H9 (cell line): ENCODE measurements around the gene ACSM4. TPM values are rescaled to one million over a fixed set of nuclear protein-coding genes. Genes with fewer than 3 reads are reported as not detected.

Experiments
- DNase-seq: peaks from one replicate; pipeline ENCODE4 v3.0.0-alpha.2; 2017
- H2AFZ ChIP-seq: one replicate; pipeline ENCODE4 v1.6.1; 2013; ENCODE audit warnings: mild to moderate bottlenecking, low read length, control low read depth, moderate library complexity
- H2AK5ac ChIP-seq: 2 replicates; pipeline ENCODE4 v1.6.1; 2013; ENCODE audit warnings: low read length, control low read depth, mixed read lengths; ENCODE audit not compliant: insufficient read length
- H2BK120ac ChIP-seq: one replicate; pipeline ENCODE4 v1.6.1; 2013; ENCODE audit warnings: low read depth, mild to moderate bottlenecking, low read length, control low read depth, inconsistent platforms; ENCODE audit not compliant: poor library complexity, severe bottlenecking
- H2BK12ac ChIP-seq: 2 replicates; pipeline ENCODE4 v1.6.1; 2013; ENCODE audit warnings: low read length, control low read depth, mixed read lengths, low read depth; ENCODE audit not compliant: insufficient read length
- H2BK15ac ChIP-seq: 2 replicates; pipeline ENCODE4 v1.6.1; 2013; ENCODE audit warnings: low read depth, low read length, control low read depth
- H2BK20ac ChIP-seq: one replicate; pipeline ENCODE4 v1.6.1; 2013; ENCODE audit warnings: low read depth, mild to moderate bottlenecking, low read length, control low read depth, inconsistent platforms; ENCODE audit not compliant: poor library complexity, severe bottlenecking
- H2BK5ac ChIP-seq: 2 replicates; pipeline ENCODE4 v1.6.1; 2013; ENCODE audit warnings: low read length, control low read depth, mixed read lengths; ENCODE audit not compliant: insufficient read length
- H3K14ac ChIP-seq: 2 replicates; pipeline ENCODE4 v1.6.1; 2013; ENCODE audit warnings: low read length, control low read depth; ENCODE audit not compliant: insufficient read depth
- H3K18ac ChIP-seq: 2 replicates; pipeline ENCODE4 v1.6.1; 2013; ENCODE audit warnings: low read depth, mild to moderate bottlenecking, mixed read lengths, low read length, control low read depth; ENCODE audit not compliant: insufficient read length
- H3K23ac ChIP-seq: 2 replicates; pipeline ENCODE4 v1.6.1; 2013; ENCODE audit warnings: low read length, control low read depth, mixed read lengths, low read depth; ENCODE audit not compliant: insufficient read length
- H3K23me2 ChIP-seq: 2 replicates; pipeline ENCODE4 v1.6.1; 2013; ENCODE audit warnings: low read depth, mild to moderate bottlenecking, mixed read lengths, low read length, control low read depth; ENCODE audit not compliant: insufficient read length, poor library complexity, severe bottlenecking
- H3K27ac ChIP-seq: 2 replicates; pipeline ENCODE4 v1.5.1; 2013; ENCODE audit warnings: low read length, control low read depth, mixed read lengths, low read depth; ENCODE audit not compliant: insufficient read length
- H3K27me3 ChIP-seq: 2 replicates; pipeline ENCODE4 v1.6.1; 2013; ENCODE audit warnings: low read length, control low read depth, inconsistent platforms; ENCODE audit not compliant: insufficient read depth
- H3K4ac ChIP-seq: 2 replicates; pipeline ENCODE4 v1.6.1; 2013; ENCODE audit warnings: low read depth, mild to moderate bottlenecking, control low read depth, inconsistent platforms, low read length, moderate library complexity
- H3K4me1 ChIP-seq: 2 replicates; pipeline ENCODE4 v1.6.1; 2013; ENCODE audit warnings: low read length, control low read depth, inconsistent platforms; ENCODE audit not compliant: insufficient read depth
- H3K4me2 ChIP-seq: 2 replicates; pipeline ENCODE4 v1.6.1; 2013; ENCODE audit warnings: low read length, control low read depth, mixed read lengths; ENCODE audit not compliant: insufficient read length, insufficient read depth
- H3K56ac ChIP-seq: 2 replicates; pipeline ENCODE4 v1.6.1; 2013; ENCODE audit warnings: low read depth, mild to moderate bottlenecking, mixed read lengths, low read length, control low read depth; ENCODE audit not compliant: insufficient read length
- H3K79me1 ChIP-seq: 2 replicates; pipeline ENCODE4 v1.6.1; 2013; ENCODE audit warnings: low read depth, mild to moderate bottlenecking, moderate library complexity, low read length, control low read depth, inconsistent platforms; ENCODE audit not compliant: insufficient read depth, poor library complexity, severe bottlenecking
- H3K79me2 ChIP-seq: 2 replicates; pipeline ENCODE4 v1.6.1; 2013; ENCODE audit warnings: low read length, control low read depth, inconsistent platforms; ENCODE audit not compliant: insufficient read depth
- H3K9ac ChIP-seq: 2 replicates; pipeline ENCODE4 v1.6.1; 2013; ENCODE audit warnings: low read length, control low read depth, mixed read lengths; ENCODE audit not compliant: insufficient read length; ENCODE audit errors: extremely low read depth
- H3K9me3 ChIP-seq: one replicate; pipeline ENCODE4 v1.6.1; 2013; ENCODE audit warnings: low read depth, low read length, inconsistent platforms; ENCODE audit not compliant: control insufficient read depth
- H3T11ph ChIP-seq: one replicate; pipeline ENCODE4 v1.6.1; 2013; ENCODE audit warnings: mild to moderate bottlenecking, low read length, control low read depth, inconsistent platforms
- H4K20me1 ChIP-seq: one replicate; pipeline ENCODE4 v1.6.1; 2013; ENCODE audit not compliant: control insufficient read depth, insufficient read length, insufficient read depth
- H4K5ac ChIP-seq: 2 replicates; pipeline ENCODE4 v1.6.1; 2013; ENCODE audit warnings: low read depth, mild to moderate bottlenecking, mixed read lengths, low read length, control low read depth; ENCODE audit not compliant: insufficient read length
- H4K8ac ChIP-seq: replicated peaks from 2 replicates; pipeline ENCODE4 v1.6.1; 2013; ENCODE audit warnings: low read length, control low read depth, mixed read lengths, low read depth; ENCODE audit not compliant: insufficient read length
- H4K91ac ChIP-seq: 2 replicates; pipeline ENCODE4 v1.6.1; 2013; ENCODE audit warnings: low read depth, mild to moderate bottlenecking, moderate library complexity, mixed read lengths, low read length, control low read depth; ENCODE audit not compliant: insufficient read length
- H3K27ac Mint-ChIP-seq, 3 experiments: 2 replicates in 2 of 3; 3 replicates in 1 of 3; pipeline ENCODE4 v1.8.0; 2020 to 2021; ENCODE audit warnings: mixed read lengths in 3 of 3, mild to moderate bottlenecking in 1 of 3, moderate library complexity in 1 of 3
- H3K27me3 Mint-ChIP-seq: 2 replicates; pipeline ENCODE4 v1.8.0; 2021; ENCODE audit warnings: low read depth, mild to moderate bottlenecking, moderate library complexity, mixed read lengths
- H3K36me3 Mint-ChIP-seq, 3 experiments: 2 replicates in 2 of 3; 3 replicates in 1 of 3; pipeline ENCODE4 v1.8.0; 2020 to 2021; ENCODE audit warnings: low read depth in 3 of 3, mixed read lengths in 3 of 3; ENCODE audit not compliant: insufficient read depth in 1 of 3
- H3K4me1 Mint-ChIP-seq, 2 experiments: 2 replicates each; pipeline ENCODE4 v1.8.0; 2020; ENCODE audit warnings: mixed read lengths in 2 of 2
- H3K4me3 Mint-ChIP-seq, 2 experiments: 2 replicates in 1 of 2; 3 replicates in 1 of 2; pipeline ENCODE4 v1.8.0; 2020 to 2021; ENCODE audit warnings: mild to moderate bottlenecking in 2 of 2, mixed read lengths in 2 of 2, moderate library complexity in 1 of 2
- H3K9me3 Mint-ChIP-seq, 2 experiments: 2 replicates in 1 of 2; 3 replicates in 1 of 2; pipeline ENCODE4 v1.8.0; 2020; ENCODE audit warnings: mild to moderate bottlenecking in 2 of 2, mixed read lengths in 2 of 2, moderate library complexity in 1 of 2
- CTCF ChIP-seq: fragments of 200-600 bp; sonication (generic); conservative IDR thresholded peaks from 3 replicates; pipeline ENCODE4 v1.8.0; 2021; ENCODE audit warnings: antibody characterized with exemption, mild to moderate bottlenecking
- WGBS: extraction: QIAGEN DNeasy Blood & Tissue Kit; methylation state at CpG from one replicate; pipeline ENCODE4 v1.1.7; 2013; ENCODE audit warnings: missing lambda C conversion rate, low lambda C conversion rate, mixed read lengths; ENCODE audit not compliant: insufficient read length; ENCODE audit errors: extremely low coverage; 5-methylcytosine and 5-hydroxymethylcytosine counted together
- total RNA-seq: library from RNA; stranded (reverse); gene quantifications from 2 replicates; pipeline ENCODE4 v1.2.1, GENCODE V29; 2021

The ACSM4 gene
- total RNA-seq, 1 experiment from 2014 or later: not detected

DNA sequence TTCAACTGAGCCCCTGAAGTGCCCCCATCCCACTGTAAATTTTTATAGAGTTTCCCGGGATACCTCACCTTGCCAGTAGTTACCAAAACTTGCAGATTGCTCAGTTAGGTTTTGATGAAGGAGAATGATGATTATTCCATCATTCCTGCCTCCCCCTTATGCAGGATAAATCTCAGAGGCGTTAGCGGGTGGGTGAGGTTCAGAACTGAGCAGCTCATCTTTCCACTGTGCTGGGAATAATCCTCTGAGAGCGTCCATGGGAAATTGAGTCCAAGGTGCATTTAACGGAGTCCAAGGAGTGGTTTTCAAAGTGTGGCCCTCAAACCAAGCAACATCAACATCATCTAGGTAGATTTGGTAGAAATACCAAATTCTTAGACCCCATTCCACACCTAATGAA lies 18.7 kb downstream of the ACSM4 start:
- H3K56ac ChIP-seq: no peak overlapping the region
- H2BK15ac ChIP-seq: no peak overlapping the region
- H3K36me3 Mint-ChIP-seq: peaks cover 2 to 17% (median 4%) of the 10 kb centered on the region in 3 experiments; a peak in 5 of 7 replicates
- TF ChIP-seq CTCF: no peak
- H3K4me2 ChIP-seq: no peak overlapping the region
- no peak overlapping the region for H2BK5ac ChIP-seq
- no peak overlapping the region for H4K8ac ChIP-seq
- WGBS: no CpG with 5 or more reads among the region's 5 CpGs
- H3K79me1 ChIP-seq: no peaks in the 10 kb centered on the region
- no peak overlapping the region for H3K27ac Mint-ChIP-seq
- H2BK20ac ChIP-seq: no peak overlapping the region
- no peak overlapping the region for H3K4me3 Mint-ChIP-seq
- H2AFZ ChIP-seq: no peak overlapping the region
- no peak overlapping the region for H3K9ac ChIP-seq
- H3T11ph ChIP-seq: no peak overlapping the region
- no peaks in the 10 kb centered on the region for H3K23me2 ChIP-seq
- H3K4ac ChIP-seq: no peak overlapping the region
- H3K9me3 ChIP-seq: no peaks in the 10 kb centered on the region
- no peaks in the 10 kb centered on the region for H4K20me1 ChIP-seq
- H4K5ac ChIP-seq: no peak overlapping the region
- H3K27ac ChIP-seq: no peak overlapping the region
- no peak for DNase-seq
- no peak overlapping the region for H2BK120ac ChIP-seq
- H3K27me3 Mint-ChIP-seq: no peaks in the 10 kb centered on the region
- no peaks in the 10 kb centered on the region for H3K4me1 ChIP-seq
- H3K79me2 ChIP-seq: no peaks in the 10 kb centered on the region
- peaks cover 8 to 13% of the 10 kb centered on the region in 2 experiments; a peak in 4 of 5 replicates for H3K9me3 Mint-ChIP-seq
- H3K14ac ChIP-seq: no peak overlapping the region
- no peak overlapping the region for H4K91ac ChIP-seq
- H3K18ac ChIP-seq: no peak overlapping the region
- H3K27me3 ChIP-seq: no peaks in the 10 kb centered on the region
- no peaks in the 10 kb centered on the region for H3K4me1 Mint-ChIP-seq
- H2AK5ac ChIP-seq: no peak overlapping the region
- no peak overlapping the region for H3K23ac ChIP-seq
- H2BK12ac ChIP-seq: no peak overlapping the region
